IMR-90 (cell line): ENCODE measurements around the gene CTIF. TPM values are rescaled to one million over a fixed set of nuclear protein-coding genes. Genes with fewer than 3 reads are reported as not detected.

Source experiments
- ATAC-seq: fragments of 200-7000 bp; cut with Tn5 transposase; 2 replicates; pipeline ENCODE4 v1.9.1; 2020; ENCODE audit warnings: low read depth, mild to moderate bottlenecking, moderate library complexity
- BruUV-seq: library from RNA; stranded (reverse); fragments of 400-500 nt; replicated peaks from 2 replicates; lab custom pipeline; 2021; lab: Mats Ljungman, UMichigan
- CTCF ChIA-PET: fragments of 300-600 bp; formaldehyde crosslinking; extraction: SDS; loops from one replicate; lab custom pipeline; 2021; ENCODE audit warnings: antibody characterized with exemption; lab: Yijun Ruan, JAX
- POLR2A ChIA-PET: fragments of 300-600 bp; sonication (Branson Sonifier 250); formaldehyde crosslinking; loops from one replicate; lab custom pipeline; 2022; ENCODE audit warnings: antibody characterized with exemption; ENCODE audit not compliant: unreplicated experiment; lab: Charles Lee
- DNase-seq: peaks from one replicate; pipeline ENCODE4 v3.0.0; 2013
- H2AFZ ChIP-seq: replicated peaks from 2 replicates; pipeline ENCODE3; 2013; ENCODE audit warnings: low read length, mild to moderate bottlenecking; ENCODE audit not compliant: poor library complexity
- H2AK5ac ChIP-seq: 2 replicates; pipeline ENCODE4 v1.6.1; 2013; ENCODE audit warnings: low read depth, low read length, inconsistent platforms
- H2AK9ac ChIP-seq: replicated peaks from 2 replicates; pipeline ENCODE3; 2013; ENCODE audit warnings: mild to moderate bottlenecking, low read depth, low read length, moderate library complexity; ENCODE audit not compliant: poor library complexity
- H2BK120ac ChIP-seq: 2 replicates; pipeline ENCODE4 v1.6.1; 2013; ENCODE audit warnings: low read depth, low read length, inconsistent platforms
- H2BK15ac ChIP-seq: 3 replicates; pipeline ENCODE4 v1.6.1; 2013; ENCODE audit warnings: low read depth, low read length, inconsistent platforms
- H2BK20ac ChIP-seq: 2 replicates; pipeline ENCODE4 v1.6.1; 2013; ENCODE audit warnings: low read depth, mild to moderate bottlenecking, inconsistent platforms, low read length, moderate library complexity
- H2BK5ac ChIP-seq: 2 replicates; pipeline ENCODE4 v1.6.1; 2013; ENCODE audit warnings: mild to moderate bottlenecking, low read depth, low read length, inconsistent platforms; ENCODE audit not compliant: poor library complexity, severe bottlenecking
- H3K14ac ChIP-seq: replicated peaks from 2 replicates; pipeline ENCODE4 v1.6.1; 2013; ENCODE audit warnings: low read depth, low read length, inconsistent platforms
- H3K18ac ChIP-seq: 2 replicates; pipeline ENCODE4 v1.6.1; 2013; ENCODE audit warnings: low read depth, low read length, control low read depth
- H3K23ac ChIP-seq: 2 replicates; pipeline ENCODE4 v1.6.1; 2013; ENCODE audit warnings: low read depth, low read length, inconsistent platforms
- H3K27ac ChIP-seq: 2 replicates; pipeline ENCODE4 v1.5.1; 2013; ENCODE audit warnings: mild to moderate bottlenecking, control low read depth, low read length; ENCODE audit not compliant: insufficient read depth
- H3K27me3 ChIP-seq: 2 replicates; pipeline ENCODE4 v1.6.1; 2013; ENCODE audit warnings: low read length; ENCODE audit not compliant: control insufficient read depth, insufficient read depth
- H3K36me3 ChIP-seq: 2 replicates; pipeline ENCODE4 v1.6.1; 2013; ENCODE audit warnings: low read length, mixed read lengths; ENCODE audit not compliant: control insufficient read depth, insufficient read depth
- H3K4ac ChIP-seq: 2 replicates; pipeline ENCODE4 v1.6.1; 2013; ENCODE audit warnings: low read depth, low read length, inconsistent platforms
- H3K4me1 ChIP-seq: 2 replicates; pipeline ENCODE4 v1.6.1; 2013; ENCODE audit warnings: low read length, mixed read lengths; ENCODE audit not compliant: control insufficient read depth, insufficient read depth
- H3K4me2 ChIP-seq: 2 replicates; pipeline ENCODE4 v1.6.1; 2013; ENCODE audit warnings: low read depth, mild to moderate bottlenecking, control low read depth, low read length, moderate library complexity
- H3K4me3 ChIP-seq: 2 replicates; pipeline ENCODE4 v1.5.1; 2013; ENCODE audit warnings: low read depth, mild to moderate bottlenecking, control low read depth, low read length, moderate library complexity; ENCODE audit not compliant: insufficient read depth
- H3K56ac ChIP-seq: 2 replicates; pipeline ENCODE4 v1.6.1; 2013; ENCODE audit warnings: low read length, inconsistent platforms; ENCODE audit not compliant: insufficient read depth; ENCODE audit errors: extremely low read depth
- H3K79me1 ChIP-seq, 2 experiments: 2 replicates each; pipeline ENCODE4 v1.6.1; 2013; ENCODE audit warnings: low read length in 2 of 2, inconsistent platforms in 1 of 2, low read depth in 1 of 2
- H3K9ac ChIP-seq: 2 replicates; pipeline ENCODE4 v1.6.1; 2013; ENCODE audit warnings: low read depth, low read length, control low read depth
- H3K9me1 ChIP-seq: 2 replicates; pipeline ENCODE4 v1.6.1; 2013; ENCODE audit warnings: low read length, inconsistent platforms; ENCODE audit not compliant: insufficient read depth
- H3K9me3 ChIP-seq: 2 replicates; pipeline ENCODE4 v1.6.1; 2013; ENCODE audit warnings: low read length; ENCODE audit not compliant: control insufficient read depth, insufficient read depth
- H4K20me1 ChIP-seq: 2 replicates; pipeline ENCODE4 v1.6.1; 2013; ENCODE audit warnings: low read length, inconsistent platforms; ENCODE audit not compliant: insufficient read depth
- H4K5ac ChIP-seq: 2 replicates; pipeline ENCODE4 v1.6.1; 2013; ENCODE audit warnings: mild to moderate bottlenecking, low read depth, low read length, control low read depth
- H4K8ac ChIP-seq, 2 experiments: 2 replicates each; pipeline ENCODE4 v1.6.1; 2013; ENCODE audit warnings: low read depth in 2 of 2, low read length in 2 of 2, control low read depth in 1 of 2, inconsistent platforms in 1 of 2
- H4K91ac ChIP-seq: 2 replicates; pipeline ENCODE4 v1.6.1; 2013; ENCODE audit warnings: low read depth, low read length, inconsistent platforms; ENCODE audit not compliant: insufficient read depth
- BHLHE40 ChIP-seq: fragments of 150-350 bp; IDR thresholded peaks from 2 replicates; pipeline ENCODE4 v1.6.1; 2016; ENCODE audit warnings: mild to moderate bottlenecking, low read depth, low read length
- CTCF ChIP-seq: conservative IDR thresholded peaks from 2 replicates; pipeline ENCODE4 v1.5.1; 2012; ENCODE audit warnings: mild to moderate bottlenecking, low read depth, low read length, improper control_type of control experiment
- FOS ChIP-seq: fragments of 150-350 bp; IDR thresholded peaks from 2 replicates; pipeline ENCODE4 v1.6.1; 2016; ENCODE audit warnings: low read depth, low read length
- MAZ ChIP-seq: IDR thresholded peaks from 2 replicates; pipeline ENCODE4 v1.6.1; 2012; ENCODE audit warnings: low read depth, mild to moderate bottlenecking, low read length, improper control_type of control experiment, moderate library complexity, borderline replicate concordance
- WGBS, 2 experiments: methylation state at CpG; one replicate each; pipeline versions ENCODE4 v1.1.5 to v1.1.7; 2013; ENCODE audit warnings: missing lambda C conversion rate in 2 of 2; ENCODE audit not compliant: insufficient read length in 1 of 2; ENCODE audit errors: extremely low coverage in 2 of 2; 5-methylcytosine and 5-hydroxymethylcytosine counted together
- dilution Hi-C: fragments of 300-500 bp; cut with HindIII; formaldehyde crosslinking; loops from one replicate; pipeline ENCODE4 v1.14.3; 2018; ENCODE audit warnings: low sequenced_read_pairs; ENCODE audit not compliant: unreplicated experiment
- in situ Hi-C: fragments of 300-500 bp; cut with MboI; formaldehyde crosslinking; loops from 3 replicates; pipeline ENCODE4 v1.14.3; 2019; ENCODE audit warnings: low sequenced_read_pairs, inconsistent platforms, mixed read lengths
- intact Hi-C: fragments of 100-400 bp; cut with micrococcal nuclease; formaldehyde crosslinking; loops from 2 replicates; pipeline ENCODE4 v1.10.0; 2022
- polyA plus RNA-seq, 3 experiments: library from polyadenylated mRNA; depleted of rRNA; stranded (reverse); fragments of >200 nt; gene quantifications; 2 replicates each; pipeline ENCODE4 v1.2.3, GENCODE V29; 2012; ENCODE audit warnings: low replicate concordance in 1 of 3
- total RNA-seq: library from RNA; depleted of rRNA; stranded (reverse); fragments of >200 nt; gene quantifications from 2 replicates; pipeline ENCODE4 v1.2.3, GENCODE V29; 2012

CTIF gene
- total and polyA plus RNA-seq, 2 of the 4 experiments (the other 2 are of a cell fraction) = 25.1 to 57.0 TPM

- H3K23ac ChIP-seq = peak overlapping the region; percentile 18; the same call in 1 of the 2 replicates
- no TSS peak for BruUV-seq
- H4K8ac ChIP-seq = peak overlapping the region in 1 of 2 experiments; percentile 59; a peak in 1 of 4 replicates
- peak overlapping the region; percentile 80 for H2BK120ac ChIP-seq
- ATAC-seq = peak; percentile 13
- no peak overlapping the region for H4K5ac ChIP-seq
- no peak overlapping the region for H3K9ac ChIP-seq
- ChIA-PET POLR2A (no interaction called here), CTCF (no interaction called here)
- peak overlapping the region; percentile 76 for H2AK9ac ChIP-seq
- H2AFZ ChIP-seq = no peak overlapping the region
- peaks cover 38% of the 10 kb centered on the region for H3K9me1 ChIP-seq
- WGBS, 2 experiments = no CpG with 5 or more reads among the region's 6 CpGs
- no peak overlapping the region for H3K56ac ChIP-seq
- 0 out of 2 replicates have a peak overlapping the region, but pooled peaks have one; percentile 2 for H3K27ac ChIP-seq
- no peak overlapping the region; the same call in 1 of the 2 replicates for H3K4me2 ChIP-seq
- no peak for DNase-seq
- H4K20me1 ChIP-seq = peaks cover 29% of the 10 kb centered on the region
- TF ChIP-seq MAZ (no peak), CTCF (no peak), FOS (no peak), BHLHE40 (no peak)
- in situ Hi-C loops (no loop called here), dilution Hi-C loops (no loop called here), intact Hi-C loops (no loop called here)
- no peak overlapping the region for H3K18ac ChIP-seq
- H2BK5ac ChIP-seq = no peak overlapping the region
- no peak overlapping the region; the same call in 1 of the 2 replicates for H4K91ac ChIP-seq
- H2AK5ac ChIP-seq = peak overlapping the region; percentile 88
- H3K14ac ChIP-seq = peak overlapping the region; percentile 81
- H3K4me1 ChIP-seq = peaks cover 23% of the 10 kb centered on the region
- no peak overlapping the region for H3K4me3 ChIP-seq
- peak overlapping the region; percentile 82 for H3K4ac ChIP-seq
- H2BK20ac ChIP-seq = peak overlapping the region; percentile 38; the same call in 1 of the 2 replicates
- peaks cover 51 to 85% of the 10 kb centered on the region in 2 experiments for H3K79me1 ChIP-seq
- peaks cover 24% of the 10 kb centered on the region for H3K36me3 ChIP-seq
- 0 out of 3 replicates have a peak overlapping the region, but pooled peaks have one; percentile 23 for H2BK15ac ChIP-seq
- no peaks in the 10 kb centered on the region for H3K27me3 ChIP-seq
- peaks cover under 1% of the 10 kb centered on the region; the same call in 1 of the 2 replicates for H3K9me3 ChIP-seq
Observed at GRCh38 chr18:48720655-48721025, 181.8 kb downstream of the CTIF start.
